ENCODE measurements around the gene PRDM5. TPM values are rescaled to one million over a fixed set of nuclear protein-coding genes. Genes with fewer than 3 reads are reported as not detected.

The PRDM5 gene
- total RNA-seq, 4 donors from 2014 or later = 17.7 to 49.9 (median 44.6) TPM

DNA sequence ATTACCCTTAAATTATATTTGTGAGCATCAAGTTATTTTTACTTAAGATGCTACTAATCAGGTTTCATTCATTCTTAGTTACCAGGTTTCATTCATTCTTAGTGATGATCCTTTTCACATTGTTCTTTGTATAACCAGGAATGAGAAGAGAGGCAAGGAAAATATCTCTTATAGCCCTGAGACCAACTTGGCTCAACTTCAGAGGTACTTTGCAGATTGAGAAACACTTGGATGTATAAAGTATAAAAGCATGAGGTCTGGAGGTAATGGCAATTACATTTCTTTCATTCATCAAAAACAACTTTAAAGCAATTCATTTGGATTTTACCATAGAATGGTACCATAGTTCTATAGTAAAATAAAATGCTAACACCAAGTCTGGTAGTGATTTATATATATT lies 231.0 kb downstream of the PRDM5 start:
- no peaks in the 10 kb centered on the region for H3K36me3 ChIP-seq
- TF ChIP-seq POLR2A (IDR thresholded peaks at IDR 0.05) = no peak
- no peak for TF ChIP-seq CTCF (IDR thresholded peaks at IDR 0.05)
- H3K27ac ChIP-seq = no peak overlapping the region
- DNase-seq = no peak
- H3K4me3 ChIP-seq (replicated peaks in 1 of 3) = no peak overlapping the region
- intact Hi-C loops (cut with DNase I) = no loop called here
- H3K4me1 ChIP-seq = no peaks in the 10 kb centered on the region
- H3K9me3 ChIP-seq = no peaks in the 10 kb centered on the region
- H3K27me3 ChIP-seq = no peaks in the 10 kb centered on the region

GRCh38 chr4:120691106-120691505 lies 231.4 kb downstream of the PRDM5 start:
- TF ChIP-seq CTCF (IDR thresholded peaks at IDR 0.05) (no peak), POLR2A (IDR thresholded peaks at IDR 0.05) (no peak)
- no peaks in the 10 kb centered on the region for H3K4me1 ChIP-seq
- H3K36me3 ChIP-seq = no peaks in the 10 kb centered on the region
- no peak overlapping the region for H3K27ac ChIP-seq
- no peaks in the 10 kb centered on the region for H3K9me3 ChIP-seq
- no peaks in the 10 kb centered on the region for H3K27me3 ChIP-seq
- no peak overlapping the region for H3K4me3 ChIP-seq (replicated peaks in 1 of 3)
- no peak for DNase-seq
- intact Hi-C loops (cut with DNase I) = no loop called here

GRCh38 chr4:120688791-120689190 lies 233.7 kb downstream of the PRDM5 start:
- Histone ChIP-seq H3K4me3 (replicated peaks in 1 of 3) (no peak overlapping the region), H3K4me1 (no peaks in the 10 kb centered on the region), H3K27me3 (no peaks in the 10 kb centered on the region), H3K9me3 (no peaks in the 10 kb centered on the region), H3K36me3 (no peaks in the 10 kb centered on the region), H3K27ac (no peak overlapping the region)
- no peak for DNase-seq
- WGBS, 2 donors = 83 to 90% methylated on average over 3 of the region's 3 CpGs
- intact Hi-C loops (cut with DNase I) = no loop called here
- no peak for TF ChIP-seq CTCF (IDR thresholded peaks at IDR 0.05)
- TF ChIP-seq POLR2A (IDR thresholded peaks at IDR 0.05) = no peak

- no peaks in the 10 kb centered on the region for H3K9me3 ChIP-seq
- H3K4me1 ChIP-seq = no peaks in the 10 kb centered on the region
- no peak overlapping the region for H3K27ac ChIP-seq
- no peak for DNase-seq
- H3K36me3 ChIP-seq = no peaks in the 10 kb centered on the region
- TF ChIP-seq POLR2A (IDR thresholded peaks at IDR 0.05) (no peak), CTCF (IDR thresholded peaks at IDR 0.05) (no peak)
- H3K27me3 ChIP-seq = no peaks in the 10 kb centered on the region
- H3K4me3 ChIP-seq (replicated peaks in 1 of 3) = no peak overlapping the region
- intact Hi-C loops (cut with DNase I) = no loop called here
- WGBS, 2 donors = 93 to 95% methylated on average over 2 of the region's 2 CpGs
Measured at GRCh38 chr4:120685756-120686278, 236.7 kb downstream of the PRDM5 start.

DNA sequence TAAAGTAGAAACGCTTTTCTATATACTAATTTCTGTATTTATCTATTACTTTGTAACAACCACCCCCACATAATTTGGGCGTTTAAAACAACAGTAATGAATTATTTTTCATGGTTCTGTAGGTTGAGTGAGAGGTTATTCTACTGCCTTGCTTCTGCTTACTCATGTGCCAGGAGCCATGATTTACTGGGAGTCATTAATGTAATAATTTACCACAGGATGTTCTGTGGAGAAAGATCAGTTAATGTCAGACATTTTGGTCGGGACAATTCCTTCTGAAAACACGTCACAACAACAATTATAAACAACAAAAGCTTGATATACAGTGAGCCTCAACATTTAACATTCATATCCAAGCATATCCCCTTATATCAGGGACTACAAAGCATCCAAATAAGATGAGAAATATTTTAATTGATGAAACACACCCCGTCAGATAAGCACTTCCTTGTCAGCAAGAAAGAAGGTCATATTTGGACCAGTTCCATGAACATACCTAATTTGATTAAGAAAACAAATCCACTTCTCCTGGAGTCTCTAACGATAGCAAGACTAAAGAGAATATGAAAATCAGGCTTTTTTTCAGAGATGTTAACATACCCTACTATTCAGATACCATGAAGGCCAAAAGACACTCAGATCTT lies 238.5 kb downstream of the PRDM5 start:
- no peak for TF ChIP-seq CTCF (IDR thresholded peaks at IDR 0.05)
- no peak for TF ChIP-seq POLR2A (IDR thresholded peaks at IDR 0.05)
- intact Hi-C loops (cut with DNase I) = no loop called here
- Histone ChIP-seq H3K9me3 (no peaks in the 10 kb centered on the region), H3K4me3 (replicated peaks in 1 of 3) (no peak overlapping the region), H3K27ac (no peak overlapping the region), H3K4me1 (no peaks in the 10 kb centered on the region), H3K27me3 (no peaks in the 10 kb centered on the region), H3K36me3 (no peaks in the 10 kb centered on the region)
- WGBS, 2 donors = 80 to 84% methylated on average over 6 of the region's 6 CpGs
- DNase-seq = no peak

All from thyroid gland (tissue), 4 donors.